SK-N-MC (cell line): ENCODE measurements around the gene DELE1.

ENCODE experiments used
- EZH2 ChIP-seq: fragments of 200-600 bp; sonication (generic); IDR thresholded peaks from one replicate; pipeline ENCODE4 v1.6.1; 2017; ENCODE audit warnings: antibody characterized with exemption
- FOXP2 ChIP-seq: optimal IDR thresholded peaks from 2 replicates; pipeline ENCODE3; 2011; ENCODE audit warnings: mild to moderate bottlenecking, moderate library complexity; ENCODE audit not compliant: insufficient read depth; ENCODE audit errors: extremely low read length, control extremely low read depth
- POLR2AphosphoS5 ChIP-seq: IDR thresholded peaks from 2 replicates; pipeline ENCODE4 v1.6.1; 2012; ENCODE audit warnings: mild to moderate bottlenecking, low read depth, low read length, borderline replicate concordance

DNA sequence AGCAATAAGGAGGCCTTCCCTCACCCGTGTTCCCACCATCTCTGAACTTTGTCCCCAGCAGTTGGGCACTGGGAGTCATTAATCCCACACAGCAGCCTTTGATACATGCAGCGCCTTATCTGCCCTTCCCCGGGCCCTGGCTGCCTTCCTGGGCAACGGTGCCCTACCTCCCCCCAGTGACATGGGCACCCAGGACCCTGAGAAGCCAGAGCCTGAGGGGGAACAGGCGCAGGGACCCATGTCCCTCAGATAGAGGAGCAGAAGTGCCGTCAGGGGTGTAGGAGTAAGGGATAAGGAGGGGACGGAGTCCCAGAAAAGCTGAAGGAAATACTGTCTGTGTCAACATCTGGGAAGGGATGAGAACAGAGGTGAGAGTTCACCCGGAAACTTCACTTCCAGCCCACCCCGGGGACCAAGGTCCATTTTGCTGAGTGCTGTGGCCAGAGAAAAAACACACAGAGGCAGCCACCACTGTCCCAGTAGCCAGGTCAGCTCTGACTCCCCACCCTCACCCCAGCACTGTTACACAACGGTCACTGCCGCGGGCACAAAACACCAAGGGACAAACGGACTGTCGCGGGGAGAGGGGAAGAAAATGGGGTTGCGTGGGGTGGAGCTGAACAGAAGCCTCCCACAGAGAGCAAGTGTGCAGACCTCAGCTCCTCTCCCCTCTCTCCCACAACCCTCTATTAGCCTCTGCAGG, 49.3 kb upstream of the DELE1 start:
- no peak for TF ChIP-seq EZH2
- no peak for TF ChIP-seq POLR2AphosphoS5
- no peak for TF ChIP-seq FOXP2
